Fibroblast of lung (primary cell): ENCODE results near the gene RBM20. TPM values are rescaled to one million over a fixed set of nuclear protein-coding genes. Genes with fewer than 3 reads are reported as not detected.

Source experiments
- DNase-seq, 2 donors: peaks; one replicate each; pipeline versions ENCODE4 v3.0.0 to v3.0.0-alpha.2; 2010; ENCODE audit warnings: low read depth in 2 of 2
- H2AFZ ChIP-seq: 2 replicates; pipeline ENCODE4 v1.5.1; 2012; ENCODE audit warnings: low read length, control low read depth, inconsistent platforms
- H3K27ac ChIP-seq: 2 replicates; pipeline ENCODE4 v1.5.1; 2011; ENCODE audit warnings: low read length, control low read depth; ENCODE audit not compliant: insufficient read depth
- H3K27me3 ChIP-seq: 2 replicates; pipeline ENCODE4 v1.5.1; 2011; ENCODE audit warnings: mild to moderate bottlenecking, low read length; ENCODE audit not compliant: control insufficient read depth, insufficient read depth
- H3K36me3 ChIP-seq: 2 replicates; pipeline ENCODE4 v1.5.1; 2011; ENCODE audit warnings: low read length; ENCODE audit not compliant: control insufficient read depth, insufficient read depth
- H3K4me1 ChIP-seq: 2 replicates; pipeline ENCODE4 v1.5.1; 2011; ENCODE audit warnings: low read length; ENCODE audit not compliant: control insufficient read depth, insufficient read depth; ENCODE audit errors: extremely low read depth
- H3K4me2 ChIP-seq: 2 replicates; pipeline ENCODE4 v1.5.1; 2011; ENCODE audit warnings: low read length, control low read depth; ENCODE audit not compliant: insufficient read depth; ENCODE audit errors: extremely low read depth
- H3K4me3 ChIP-seq, 4 experiments: fragments of 200-600 bp in 1 of 4; sonication (generic) in 1 of 4; replicated peaks in 1 of 4; 2 replicates each; pipeline ENCODE4 v1.5.1; 2011 to 2016; ENCODE audit warnings: low read length in 4 of 4, low read depth in 3 of 4, mild to moderate bottlenecking in 3 of 4, control low read depth in 2 of 4, inconsistent platforms in 1 of 4, mixed read lengths in 1 of 4; ENCODE audit not compliant: insufficient read depth in 1 of 4; ENCODE audit errors: control extremely low read depth in 1 of 4
- H3K79me2 ChIP-seq: 2 replicates; pipeline ENCODE4 v1.5.1; 2012; ENCODE audit warnings: mild to moderate bottlenecking, low read length, inconsistent platforms; ENCODE audit not compliant: control insufficient read depth, insufficient read depth
- H3K9ac ChIP-seq: 2 replicates; pipeline ENCODE4 v1.5.1; 2011; ENCODE audit warnings: mild to moderate bottlenecking, low read length, control low read depth; ENCODE audit not compliant: insufficient read depth
- H3K9me3 ChIP-seq: 2 replicates; pipeline ENCODE4 v1.5.1; 2012; ENCODE audit warnings: low read depth, low read length; ENCODE audit not compliant: control insufficient read depth, insufficient read depth
- H4K20me1 ChIP-seq: 2 replicates; pipeline ENCODE4 v1.5.1; 2011; ENCODE audit warnings: low read length; ENCODE audit not compliant: control insufficient read depth, insufficient read depth; ENCODE audit errors: extremely low read depth
- EZH2 ChIP-seq: IDR thresholded peaks from 2 replicates; pipeline ENCODE4 v1.5.1; 2012; ENCODE audit warnings: low read length, control low read depth, mild to moderate bottlenecking; ENCODE audit errors: missing control alignments
- polyA plus RNA-seq, 2 donors: library from polyadenylated mRNA; depleted of rRNA in 1 of 2; stranded (reverse) in 1 of 2; unstranded in 1 of 2; fragments of >200 nt; gene quantifications; 2 replicates each; pipeline ENCODE4 v1.2.1, GENCODE V29; 2011 to 2012; ENCODE audit warnings: missing spikeins in 1 of 2
- total RNA-seq: library from RNA; depleted of rRNA; stranded (reverse); fragments of >200 nt; gene quantifications from 2 replicates; pipeline ENCODE4 v1.2.1, GENCODE V29; 2014
- TF ChIP-seq, protein P1 (sequence below), 2 donors: IDR thresholded peaks in 1 of 2; conservative IDR thresholded peaks in 1 of 2; 1 replicate in 1 of 2; 2 replicates in 1 of 2; pipeline ENCODE4 v1.5.1; 2011 to 2012; ENCODE audit warnings: low read length in 2 of 2, control low read depth in 1 of 2, inconsistent platforms in 1 of 2, low read depth in 1 of 2, mild to moderate bottlenecking in 1 of 2

RBM20 gene
- total and polyA plus RNA-seq, 2 donors (not counting 1 experiment from before 2014, with no cell fraction given) = under 0.01 to 0.05 TPM

DNA sequence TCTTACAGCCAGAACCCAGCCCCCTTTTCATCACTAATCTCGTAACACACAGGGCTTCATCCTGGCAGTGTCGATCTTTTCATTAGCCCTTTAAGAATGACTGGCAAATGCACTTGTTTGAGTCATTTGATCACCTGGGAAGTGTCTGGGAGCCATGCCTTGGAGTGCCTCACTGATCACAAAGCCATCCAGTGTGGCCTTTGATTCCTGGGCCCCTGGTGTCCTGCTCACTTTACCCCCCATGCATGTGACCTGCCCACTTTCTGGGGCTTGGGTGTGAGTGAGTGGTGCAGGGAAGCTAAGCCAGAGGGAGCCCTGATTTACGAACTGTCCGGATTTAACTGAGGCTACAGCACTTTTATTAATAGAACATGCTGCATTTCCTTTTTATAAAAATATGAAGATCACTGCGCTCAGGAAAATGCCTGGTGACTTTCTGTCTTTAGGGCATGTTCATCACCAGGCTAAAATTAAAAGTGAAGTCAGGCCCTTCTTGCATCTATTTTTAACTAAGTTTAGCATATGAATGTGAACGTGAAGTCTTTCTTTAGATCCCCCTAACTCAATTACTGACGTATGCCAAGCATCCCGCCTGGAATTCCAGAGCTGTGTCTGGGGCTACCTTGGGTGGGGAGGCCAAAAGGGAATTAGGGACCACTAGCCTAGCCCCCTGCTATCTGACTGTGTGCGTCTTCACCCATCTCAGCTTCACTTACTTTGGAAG, 23.6 kb downstream of the RBM20 start:
- Histone ChIP-seq H3K36me3 (no peaks in the 10 kb centered on the region), H4K20me1 (peaks cover 2% of the 10 kb centered on the region), H3K9ac (no peak overlapping the region), H3K9me3 (no peaks in the 10 kb centered on the region), H3K4me3 (no peak overlapping the region), H3K4me1 (peaks cover 7% of the 10 kb centered on the region), H3K27ac (no peak overlapping the region), H3K27me3 (no peaks in the 10 kb centered on the region), H3K79me2 (no peaks in the 10 kb centered on the region), H3K4me2 (no peak overlapping the region), H2AFZ (no peak overlapping the region)
- DNase-seq = no peak
- TF ChIP-seq EZH2 = no peak
- TF ChIP-seq, protein P1, sequence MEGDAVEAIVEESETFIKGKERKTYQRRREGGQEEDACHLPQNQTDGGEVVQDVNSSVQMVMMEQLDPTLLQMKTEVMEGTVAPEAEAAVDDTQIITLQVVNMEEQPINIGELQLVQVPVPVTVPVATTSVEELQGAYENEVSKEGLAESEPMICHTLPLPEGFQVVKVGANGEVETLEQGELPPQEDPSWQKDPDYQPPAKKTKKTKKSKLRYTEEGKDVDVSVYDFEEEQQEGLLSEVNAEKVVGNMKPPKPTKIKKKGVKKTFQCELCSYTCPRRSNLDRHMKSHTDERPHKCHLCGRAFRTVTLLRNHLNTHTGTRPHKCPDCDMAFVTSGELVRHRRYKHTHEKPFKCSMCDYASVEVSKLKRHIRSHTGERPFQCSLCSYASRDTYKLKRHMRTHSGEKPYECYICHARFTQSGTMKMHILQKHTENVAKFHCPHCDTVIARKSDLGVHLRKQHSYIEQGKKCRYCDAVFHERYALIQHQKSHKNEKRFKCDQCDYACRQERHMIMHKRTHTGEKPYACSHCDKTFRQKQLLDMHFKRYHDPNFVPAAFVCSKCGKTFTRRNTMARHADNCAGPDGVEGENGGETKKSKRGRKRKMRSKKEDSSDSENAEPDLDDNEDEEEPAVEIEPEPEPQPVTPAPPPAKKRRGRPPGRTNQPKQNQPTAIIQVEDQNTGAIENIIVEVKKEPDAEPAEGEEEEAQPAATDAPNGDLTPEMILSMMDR (conservative IDR thresholded peaks at IDR 0.05 in 1 of 2, IDR thresholded peaks at IDR 0.05 in 1 of 2; ENCODE audit: low read depth in 1 of 2, low read length in 2 of 2) = no peak

DNA sequence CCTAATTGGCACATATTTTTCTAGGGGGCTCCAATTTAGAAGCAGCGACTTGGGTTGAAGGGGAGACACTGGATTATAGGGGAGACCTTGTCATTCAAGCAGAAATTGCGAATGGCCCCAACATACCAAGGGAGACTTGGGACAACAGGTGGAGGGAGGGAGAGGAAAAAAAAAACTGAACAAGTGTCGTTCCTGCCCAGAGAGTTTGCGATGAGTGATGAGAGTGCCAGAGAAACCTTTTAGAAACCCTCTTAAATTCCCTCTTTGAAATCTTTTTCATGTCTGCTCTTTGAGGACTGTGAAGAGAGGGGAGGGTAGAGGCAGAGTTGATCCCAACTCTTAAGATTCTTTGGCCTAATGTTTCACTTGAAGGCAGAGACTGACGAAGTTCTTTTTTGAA, 24.3 kb downstream of the RBM20 start:
- Histone ChIP-seq H3K27me3 (no peaks in the 10 kb centered on the region), H3K79me2 (no peaks in the 10 kb centered on the region), H3K4me1 (peaks cover 7% of the 10 kb centered on the region), H2AFZ (no peak overlapping the region), H3K4me2 (no peak overlapping the region), H3K36me3 (no peaks in the 10 kb centered on the region), H4K20me1 (peaks cover 2% of the 10 kb centered on the region), H3K4me3 (no peak overlapping the region), H3K27ac (no peak overlapping the region), H3K9ac (no peak overlapping the region), H3K9me3 (no peaks in the 10 kb centered on the region)
- TF ChIP-seq, protein P1 (conservative IDR thresholded peaks at IDR 0.05 in 1 of 2, IDR thresholded peaks at IDR 0.05 in 1 of 2; ENCODE audit: low read depth in 1 of 2, low read length in 2 of 2) = no peak
- no peak for TF ChIP-seq EZH2
- DNase-seq = no peak

DNA sequence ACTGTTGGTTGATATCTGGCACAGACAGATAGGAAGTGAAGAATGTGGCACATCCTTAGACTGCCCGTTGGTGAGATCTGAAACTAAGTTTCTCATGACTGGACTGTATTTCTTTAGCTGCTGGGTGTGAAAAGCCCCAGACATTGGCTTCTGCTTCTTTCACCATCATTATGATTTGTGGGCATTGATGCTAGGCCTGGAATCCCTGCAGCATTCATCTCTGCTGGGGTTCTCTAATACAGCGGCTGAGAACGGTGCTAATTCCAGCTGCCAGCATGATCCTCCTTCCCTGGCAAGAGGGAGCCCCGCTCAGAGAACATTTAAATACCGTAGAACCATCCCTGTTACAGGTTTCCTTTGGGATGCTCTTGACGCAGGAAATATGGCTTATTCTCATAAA, 26.2 kb downstream of the RBM20 start:
- peaks cover 3% of the 10 kb centered on the region for H3K4me1 ChIP-seq
- no peak for DNase-seq
- H3K9ac ChIP-seq = no peak overlapping the region
- no peak overlapping the region for H3K4me3 ChIP-seq
- H3K9me3 ChIP-seq = no peaks in the 10 kb centered on the region
- H3K79me2 ChIP-seq = no peaks in the 10 kb centered on the region
- H3K36me3 ChIP-seq = no peaks in the 10 kb centered on the region
- no peak for TF ChIP-seq EZH2
- TF ChIP-seq, protein P1 (conservative IDR thresholded peaks at IDR 0.05 in 1 of 2, IDR thresholded peaks at IDR 0.05 in 1 of 2; ENCODE audit: low read depth in 1 of 2, low read length in 2 of 2) = no peak
- peaks cover 13% of the 10 kb centered on the region for H3K27me3 ChIP-seq
- no peak overlapping the region for H3K4me2 ChIP-seq
- peaks cover 2% of the 10 kb centered on the region for H4K20me1 ChIP-seq
- H2AFZ ChIP-seq = no peak overlapping the region
- no peak overlapping the region for H3K27ac ChIP-seq
